Activated T-helper 1 cell treated with anti-CD3 and anti-CD28 coated beads, Interleukin-12 subunit alpha, Interleukin-12 subunit beta, Interleukin-2, Interleukin-4 antibody, amounts not matched to agents 30 ng/mL and 10 ng/mL and 1 ng/mL, durations not matched to agents 14 hours and 24 hours and 36 hours (primary cell): ENCODE measurements around the gene PARP12. TPM values are rescaled to one million over a fixed set of nuclear protein-coding genes. Genes with fewer than 3 reads are reported as not detected.

ENCODE experiments used
- DNase-seq: peaks from one replicate; pipeline ENCODE4 v3.0.0; 2021; ENCODE audit warnings: low spot score
- H3K27ac Mint-ChIP-seq: one replicate; pipeline ENCODE4 v1.8.0; 2021; ENCODE audit warnings: mild to moderate bottlenecking, mixed read lengths
- H3K27me3 Mint-ChIP-seq: one replicate; pipeline ENCODE4 v1.8.0; 2022; ENCODE audit warnings: mild to moderate bottlenecking, moderate library complexity, mixed read lengths; ENCODE audit not compliant: insufficient read depth
- H3K36me3 Mint-ChIP-seq: one replicate; pipeline ENCODE4 v1.8.0; 2021; ENCODE audit warnings: low read depth, mixed read lengths
- H3K4me1 Mint-ChIP-seq: one replicate; pipeline ENCODE4 v1.8.0; 2021; ENCODE audit warnings: low read depth, mixed read lengths
- H3K4me3 Mint-ChIP-seq: one replicate; pipeline ENCODE4 v1.8.0; 2021; ENCODE audit warnings: mild to moderate bottlenecking, moderate library complexity, mixed read lengths
- H3K9me3 Mint-ChIP-seq: one replicate; pipeline ENCODE4 v1.8.0; 2021; ENCODE audit warnings: mixed read lengths
- intact Hi-C: fragments of 100-400 bp; cut with micrococcal nuclease; formaldehyde crosslinking; loops from one replicate; pipeline ENCODE4 v1.15.1; 2024
- total RNA-seq: library from RNA; stranded (reverse); gene quantifications from 2 replicates; pipeline ENCODE4 v1.2.3, GENCODE V29; 2022

PARP12 gene
- total RNA-seq, 1 donor from 2014 or later, result 63.7 TPM

DNA sequence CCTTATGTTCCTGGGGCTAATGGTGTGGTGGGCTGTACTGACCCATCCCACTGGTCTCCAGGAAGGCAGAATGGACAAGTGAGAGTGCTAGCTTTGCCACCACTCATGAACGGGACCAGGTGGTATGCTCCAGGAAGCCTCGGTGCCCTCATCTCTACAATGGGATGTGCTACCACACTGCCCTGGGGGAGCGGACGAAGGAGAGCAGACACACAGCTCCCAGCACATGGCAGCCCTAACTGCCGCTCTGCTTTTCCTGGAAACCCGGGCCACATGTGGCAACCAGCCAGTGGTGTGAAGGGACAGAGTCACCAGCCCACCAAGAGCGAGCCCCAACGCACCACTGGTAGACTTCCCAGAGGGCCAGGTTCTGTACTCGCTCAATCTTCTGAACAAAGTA is 35.8 kb downstream of the PARP12 start:
- H3K36me3 Mint-ChIP-seq, result peaks cover 60% of the 10 kb centered on the region
- no peaks in the 10 kb centered on the region for H3K4me1 Mint-ChIP-seq
- DNase-seq, result no peak
- no peaks in the 10 kb centered on the region for H3K27me3 Mint-ChIP-seq
- H3K4me3 Mint-ChIP-seq, result no peak overlapping the region
- no peaks in the 10 kb centered on the region for H3K9me3 Mint-ChIP-seq
- H3K27ac Mint-ChIP-seq, result no peak overlapping the region
- intact Hi-C loops, result no loop called here

DNA sequence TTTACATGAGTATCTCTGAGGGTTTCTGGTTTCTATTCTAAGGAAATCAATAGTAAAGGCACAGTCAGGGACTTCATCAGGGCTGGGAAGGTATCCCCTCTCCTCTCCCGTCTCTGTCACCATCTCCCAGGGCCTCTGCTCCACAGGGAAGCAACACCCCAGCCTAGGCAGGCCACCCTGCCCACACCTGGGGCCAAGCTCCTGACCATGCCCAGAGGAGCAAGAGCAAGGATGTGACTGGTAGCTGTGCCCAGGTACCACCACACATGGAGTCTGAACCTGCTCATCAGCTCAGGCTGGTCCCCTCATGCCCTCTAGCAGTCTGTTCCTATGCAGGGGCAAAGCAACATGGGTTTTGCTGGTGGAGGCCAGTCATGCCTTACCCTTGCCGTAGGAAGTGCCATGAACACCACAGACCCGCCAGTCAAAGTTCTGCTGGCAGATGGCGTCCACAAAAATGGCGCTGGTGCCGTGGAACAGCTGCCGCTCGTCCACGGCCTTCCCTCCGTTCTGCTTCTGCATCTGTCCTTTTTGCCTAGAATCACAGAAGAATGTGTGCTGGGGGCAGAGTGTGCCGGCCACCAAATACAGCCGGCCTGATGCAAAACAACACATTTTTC is 36.8 kb downstream of the PARP12 start:
- no peak for DNase-seq
- Mint-ChIP-seq H3K36me3 (peaks cover 61% of the 10 kb centered on the region), H3K4me3 (no peak overlapping the region), H3K27ac (no peak overlapping the region), H3K9me3 (no peaks in the 10 kb centered on the region), H3K4me1 (no peaks in the 10 kb centered on the region), H3K27me3 (no peaks in the 10 kb centered on the region)
- intact Hi-C loops, result no loop called here

DNA sequence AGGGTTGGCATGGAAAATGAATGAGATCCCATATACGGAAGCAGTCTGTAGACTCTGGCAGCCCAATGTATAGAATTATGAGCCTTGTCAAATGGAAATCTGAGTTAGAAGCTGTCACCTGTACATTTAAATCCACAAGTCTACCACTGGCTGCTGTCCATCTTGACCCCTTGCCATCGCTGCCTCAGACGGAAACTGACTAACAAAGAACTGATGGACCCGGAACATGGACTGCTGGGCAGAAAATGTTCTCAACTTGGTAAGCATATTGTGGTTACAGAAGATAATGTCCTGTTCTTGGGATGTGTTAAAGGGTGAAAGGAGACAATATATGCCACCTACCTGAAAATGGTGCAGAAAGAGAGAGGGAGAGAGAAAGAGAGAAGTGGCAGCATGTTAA is 37.5 kb downstream of the PARP12 start:
- no peak overlapping the region for H3K4me3 Mint-ChIP-seq
- H3K36me3 Mint-ChIP-seq, result peaks cover 56% of the 10 kb centered on the region
- H3K27ac Mint-ChIP-seq, result no peak overlapping the region
- H3K4me1 Mint-ChIP-seq, result no peaks in the 10 kb centered on the region
- no peak for DNase-seq
- H3K9me3 Mint-ChIP-seq, result no peaks in the 10 kb centered on the region
- no peaks in the 10 kb centered on the region for H3K27me3 Mint-ChIP-seq
- intact Hi-C loops, result no loop called here

DNA sequence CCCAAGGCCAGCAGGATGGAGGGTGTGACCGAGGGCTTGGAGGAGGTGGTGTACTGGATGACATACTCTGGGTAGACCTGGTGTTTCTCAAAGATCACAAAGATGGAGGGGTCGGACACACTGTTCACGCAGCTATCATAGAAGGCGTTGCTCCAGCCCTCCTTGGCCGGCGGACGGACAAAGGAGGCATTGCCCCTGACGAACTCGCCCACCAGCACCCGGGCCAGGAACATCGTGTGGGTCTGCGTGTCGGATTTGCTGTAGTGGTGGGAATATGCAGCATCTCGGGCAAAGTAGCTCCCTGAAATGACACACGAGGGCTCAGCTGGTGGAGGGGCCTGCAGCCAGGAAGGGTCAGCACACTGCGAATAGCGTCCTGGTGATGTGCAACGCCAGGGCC is 38.2 kb downstream of the PARP12 start:
- no peak overlapping the region for H3K4me3 Mint-ChIP-seq
- no peaks in the 10 kb centered on the region for H3K4me1 Mint-ChIP-seq
- H3K9me3 Mint-ChIP-seq, result no peaks in the 10 kb centered on the region
- peaks cover 51% of the 10 kb centered on the region for H3K36me3 Mint-ChIP-seq
- H3K27ac Mint-ChIP-seq, result peak overlapping the region; percentile 44
- intact Hi-C loops, result no loop called here
- DNase-seq, result no peak
- H3K27me3 Mint-ChIP-seq, result no peaks in the 10 kb centered on the region

DNA sequence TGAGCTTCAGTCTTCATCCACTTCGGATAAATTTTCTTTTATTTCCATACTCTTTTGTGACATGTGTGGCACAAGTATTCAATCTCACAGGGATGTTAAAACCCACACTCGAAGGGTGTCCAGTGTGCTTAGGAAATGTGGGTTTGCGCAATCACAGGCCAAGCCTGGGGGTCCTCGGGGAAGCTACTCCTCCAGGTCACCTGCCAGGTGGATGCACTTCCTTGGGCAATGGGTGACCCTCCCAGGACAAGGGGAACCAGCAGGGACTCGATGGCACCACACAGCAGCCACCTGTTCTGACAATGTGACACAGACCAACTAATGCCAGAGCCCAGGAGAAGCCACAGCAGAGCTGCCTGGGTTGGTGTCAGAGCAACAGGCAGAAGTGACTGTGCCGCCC is 39.0 kb downstream of the PARP12 start:
- intact Hi-C loops, result no loop called here
- no peak overlapping the region for H3K4me3 Mint-ChIP-seq
- no peaks in the 10 kb centered on the region for H3K9me3 Mint-ChIP-seq
- H3K4me1 Mint-ChIP-seq, result no peaks in the 10 kb centered on the region
- H3K27ac Mint-ChIP-seq, result no peak overlapping the region
- H3K36me3 Mint-ChIP-seq, result peaks cover 49% of the 10 kb centered on the region
- no peaks in the 10 kb centered on the region for H3K27me3 Mint-ChIP-seq
- DNase-seq, result no peak

DNA sequence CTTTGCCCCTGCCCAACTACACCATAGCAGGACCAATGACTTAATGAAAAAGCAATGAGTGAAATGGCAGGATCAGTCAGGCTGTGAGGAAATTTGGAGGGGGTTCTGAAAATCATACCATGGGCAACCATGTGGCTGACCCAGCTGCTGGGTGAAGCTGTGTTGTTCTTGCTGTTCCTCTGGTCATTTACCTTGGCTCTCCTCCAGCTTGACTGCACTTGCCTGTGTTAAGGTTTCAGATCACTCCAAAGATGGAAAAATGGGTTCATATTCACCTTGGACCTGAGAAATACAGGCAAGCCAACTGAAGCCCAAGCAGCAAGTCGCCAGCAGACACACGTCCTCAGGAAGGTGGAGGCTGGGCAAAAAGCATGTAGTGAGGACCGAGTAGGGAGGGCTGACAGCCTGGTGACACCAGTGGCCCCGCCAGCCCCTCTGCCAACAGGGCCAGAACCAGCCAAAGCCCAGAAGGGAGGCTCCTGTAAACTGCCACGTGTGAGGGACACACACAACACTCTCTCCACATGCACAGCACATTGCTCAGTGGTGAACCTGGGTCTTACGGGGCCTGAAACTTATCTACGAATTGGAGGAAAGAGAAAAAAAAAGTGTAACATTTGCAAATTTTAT is 40.1 kb downstream of the PARP12 start:
- DNase-seq, result no peak
- H3K36me3 Mint-ChIP-seq, result peaks cover 43% of the 10 kb centered on the region
- H3K27ac Mint-ChIP-seq, result no peak overlapping the region
- H3K27me3 Mint-ChIP-seq, result no peaks in the 10 kb centered on the region
- H3K9me3 Mint-ChIP-seq, result no peaks in the 10 kb centered on the region
- intact Hi-C loops, result no loop called here
- H3K4me3 Mint-ChIP-seq, result no peak overlapping the region
- no peaks in the 10 kb centered on the region for H3K4me1 Mint-ChIP-seq

DNA sequence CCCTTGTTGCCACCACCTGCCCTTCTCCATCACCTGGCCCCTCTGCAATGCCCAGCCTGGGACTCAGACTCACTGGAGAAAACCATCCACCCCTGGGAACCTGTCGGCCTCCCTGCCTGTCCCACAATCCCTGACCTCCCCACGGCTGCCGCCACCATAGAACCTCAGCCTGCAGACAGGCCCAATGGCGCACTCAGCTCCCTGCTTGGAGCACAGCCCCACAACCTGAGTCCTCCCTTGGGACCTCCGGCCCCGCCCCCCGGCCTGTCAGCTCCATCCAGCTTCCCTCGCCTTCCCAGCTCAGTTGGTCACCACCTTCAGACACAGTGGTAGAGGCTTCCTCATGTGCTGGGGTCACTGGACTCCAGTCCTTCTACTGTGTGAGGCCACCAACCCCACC is 41.1 kb downstream of the PARP12 start:
- Mint-ChIP-seq H3K9me3 (no peaks in the 10 kb centered on the region), H3K4me3 (no peak overlapping the region), H3K36me3 (peaks cover 35% of the 10 kb centered on the region), H3K27me3 (no peaks in the 10 kb centered on the region), H3K27ac (no peak overlapping the region), H3K4me1 (no peaks in the 10 kb centered on the region)
- intact Hi-C loops, result no loop called here
- no peak for DNase-seq

DNA sequence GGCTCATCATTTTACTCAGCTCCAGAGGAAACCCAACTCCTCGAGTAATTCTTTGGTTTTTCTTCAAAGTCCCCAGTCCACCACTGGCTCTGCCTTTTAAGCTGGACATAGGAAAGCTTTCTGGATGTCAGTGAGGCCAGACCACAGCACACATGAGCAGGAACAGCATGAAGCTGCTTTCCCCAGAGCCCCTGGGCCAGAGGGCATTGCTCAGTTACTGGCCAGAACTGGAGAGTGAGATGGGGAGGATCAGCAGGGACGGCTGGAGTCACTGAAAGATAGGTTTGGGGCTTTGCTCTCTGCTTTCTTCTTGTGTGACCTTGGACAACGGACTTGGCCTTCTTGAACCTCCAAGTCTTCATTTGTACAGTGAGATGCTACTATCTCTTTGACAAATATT is 43.1 kb downstream of the PARP12 start:
- intact Hi-C loops, result no loop called here
- Mint-ChIP-seq H3K4me3 (no peak overlapping the region), H3K27me3 (no peaks in the 10 kb centered on the region)

DNA sequence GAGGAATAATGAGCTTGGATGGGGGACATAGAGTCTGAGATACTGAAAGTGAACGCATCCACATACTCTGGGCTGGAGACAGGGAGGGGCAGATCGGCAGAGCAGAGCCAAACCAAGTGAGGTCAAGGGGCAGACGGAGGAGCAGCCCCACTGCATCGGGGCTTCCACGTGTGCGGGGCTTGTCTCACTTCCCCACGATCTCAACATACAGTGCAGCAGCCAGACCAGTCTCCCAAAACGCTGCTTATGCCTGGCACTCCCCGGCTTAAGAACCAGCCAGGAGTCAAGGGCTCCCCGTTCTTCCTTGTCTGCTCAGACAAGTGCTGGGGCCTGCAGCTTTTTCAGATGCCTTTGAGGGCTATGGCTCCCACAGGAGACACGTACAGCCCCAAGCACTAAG is 43.6 kb downstream of the PARP12 start:
- no peak for DNase-seq
- no peaks in the 10 kb centered on the region for H3K9me3 Mint-ChIP-seq
- no peaks in the 10 kb centered on the region for H3K4me1 Mint-ChIP-seq
- no peak overlapping the region for H3K4me3 Mint-ChIP-seq
- H3K27me3 Mint-ChIP-seq, result no peaks in the 10 kb centered on the region
- H3K36me3 Mint-ChIP-seq, result peaks cover 23% of the 10 kb centered on the region
- intact Hi-C loops, result no loop called here
- no peak overlapping the region for H3K27ac Mint-ChIP-seq

More for the DNA sequence above, 43.1 kb downstream of the PARP12 start:
- no peaks in the 10 kb centered on the region for H3K4me1 Mint-ChIP-seq
- no peak for DNase-seq
- H3K27ac Mint-ChIP-seq, result no peak overlapping the region
- no peaks in the 10 kb centered on the region for H3K9me3 Mint-ChIP-seq
- peaks cover 28% of the 10 kb centered on the region for H3K36me3 Mint-ChIP-seq

DNA sequence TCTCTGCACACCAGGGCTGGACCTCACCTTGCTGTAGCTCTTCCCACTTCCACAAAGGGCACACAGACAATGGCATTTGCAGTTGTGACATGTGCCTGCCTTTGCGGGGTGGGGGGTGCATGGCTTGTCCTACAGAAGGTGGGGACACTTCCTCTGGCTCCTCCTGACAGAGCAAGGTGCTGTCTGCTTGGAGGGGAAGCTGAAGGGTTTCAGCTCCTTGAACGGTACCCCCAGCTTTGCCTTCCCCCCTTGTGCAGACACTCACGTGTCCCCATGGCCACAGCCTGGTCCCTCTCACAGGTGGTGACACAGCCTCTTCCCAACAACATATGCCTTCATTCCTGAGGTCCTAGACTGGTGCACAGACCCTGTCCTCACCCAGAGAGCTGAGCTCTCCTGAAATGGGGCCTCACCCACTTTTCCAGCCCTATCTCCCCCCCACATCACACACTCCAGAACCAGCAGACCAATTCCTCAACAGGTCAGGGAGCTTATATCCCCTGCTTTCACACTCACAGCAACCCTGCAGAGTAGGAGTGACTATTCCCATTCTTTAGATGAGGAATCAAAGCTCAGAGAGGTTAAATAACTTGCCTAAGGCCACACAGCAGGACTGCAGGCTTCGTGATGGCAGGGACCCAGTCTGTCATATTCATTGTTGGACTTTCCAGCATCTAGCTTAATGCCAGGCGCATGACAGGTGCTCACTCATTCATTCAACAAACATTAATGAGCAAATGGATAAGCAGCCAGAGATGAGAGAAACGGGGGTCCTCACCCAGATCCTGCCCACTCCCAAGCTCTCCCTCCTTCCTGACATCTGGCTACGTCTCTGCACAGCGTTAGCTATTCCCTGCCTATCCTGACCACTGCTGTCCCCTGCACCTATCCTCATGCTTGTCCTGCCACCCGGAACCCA is 44.4 kb downstream of the PARP12 start:
- H3K27ac Mint-ChIP-seq, result no peak overlapping the region
- DNase-seq, result no peak
- peaks cover 15% of the 10 kb centered on the region for H3K36me3 Mint-ChIP-seq
- no peaks in the 10 kb centered on the region for H3K4me1 Mint-ChIP-seq
- H3K4me3 Mint-ChIP-seq, result no peak overlapping the region
- no peaks in the 10 kb centered on the region for H3K9me3 Mint-ChIP-seq
- no peaks in the 10 kb centered on the region for H3K27me3 Mint-ChIP-seq
- intact Hi-C loops, result no loop called here

DNA sequence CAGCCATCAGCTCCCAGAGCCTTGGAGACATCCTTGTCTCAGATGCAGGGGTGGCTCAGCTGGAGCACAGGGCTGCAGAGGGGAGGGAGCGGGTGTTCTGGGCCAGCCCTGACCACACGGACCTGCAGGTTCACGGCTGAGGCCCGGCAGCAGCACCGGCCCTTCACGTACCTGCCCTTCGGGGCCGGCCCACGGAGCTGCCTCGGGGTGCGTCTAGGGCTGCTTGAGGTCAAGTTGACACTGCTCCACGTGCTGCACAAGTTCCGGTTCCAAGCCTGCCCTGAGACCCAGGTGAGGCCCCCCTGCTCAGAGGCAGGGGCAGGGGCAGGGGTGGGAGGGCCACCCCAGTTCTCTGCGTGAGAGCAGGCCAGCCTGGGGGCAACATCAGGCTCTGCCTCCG is 45.2 kb downstream of the PARP12 start:
- Mint-ChIP-seq H3K4me3 (no peak overlapping the region), H3K27ac (no peak overlapping the region), H3K4me1 (no peaks in the 10 kb centered on the region)

DNA sequence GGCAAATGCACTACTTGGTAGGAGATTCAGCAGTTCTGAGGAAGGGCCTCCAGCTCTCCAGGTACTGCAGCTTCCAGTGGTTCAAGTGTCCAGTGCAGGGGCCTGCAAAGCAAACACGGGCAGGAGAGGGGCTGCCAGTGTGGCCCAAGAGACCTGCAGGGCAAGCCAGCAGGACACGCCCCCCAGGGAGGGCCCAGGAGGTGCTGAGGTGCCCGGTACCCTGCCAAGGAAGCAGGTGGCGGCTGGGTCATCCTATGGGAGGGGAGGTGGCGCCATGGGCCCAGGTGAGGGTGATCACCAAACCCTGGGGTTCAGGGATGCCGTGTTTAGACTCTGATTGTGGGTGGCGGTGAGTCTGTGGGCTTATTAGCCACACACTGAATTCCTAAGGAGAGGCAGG is 45.7 kb downstream of the PARP12 start:
- DNase-seq, result no peak
- H3K27ac Mint-ChIP-seq, result no peak overlapping the region
- no peaks in the 10 kb centered on the region for H3K27me3 Mint-ChIP-seq
- peaks cover under 1% of the 10 kb centered on the region for H3K4me1 Mint-ChIP-seq
- H3K9me3 Mint-ChIP-seq, result no peaks in the 10 kb centered on the region
- intact Hi-C loops, result no loop called here
- no peak overlapping the region for H3K4me3 Mint-ChIP-seq
- H3K36me3 Mint-ChIP-seq, result peaks cover 5% of the 10 kb centered on the region

More for the DNA sequence above, 45.2 kb downstream of the PARP12 start:
- DNase-seq, result no peak
- no peaks in the 10 kb centered on the region for H3K27me3 Mint-ChIP-seq
- intact Hi-C loops, result no loop called here
- H3K36me3 Mint-ChIP-seq, result peaks cover 9% of the 10 kb centered on the region
- no peaks in the 10 kb centered on the region for H3K9me3 Mint-ChIP-seq

DNA sequence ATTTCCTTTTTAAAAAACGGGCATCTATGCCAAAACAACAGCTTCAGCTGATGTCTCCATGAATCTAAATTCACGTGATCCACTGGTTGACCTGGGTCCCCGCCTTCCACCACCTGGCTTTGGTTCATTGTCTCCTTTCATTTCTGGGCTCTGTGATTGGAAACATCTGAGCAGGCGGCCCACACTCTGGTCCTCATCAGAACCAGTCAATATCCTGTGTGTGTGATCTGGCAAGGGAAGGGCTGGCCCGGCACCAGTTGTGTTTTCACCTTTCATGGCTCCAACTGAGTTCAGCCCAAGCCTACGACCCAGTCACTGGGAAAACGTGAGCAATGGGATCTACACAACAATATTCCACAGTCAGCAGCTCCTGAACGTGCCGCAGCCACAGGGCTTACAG is 46.2 kb downstream of the PARP12 start:
- DNase-seq, result no peak
- Mint-ChIP-seq H3K27me3 (no peaks in the 10 kb centered on the region), H3K4me3 (no peak overlapping the region), H3K27ac (no peak overlapping the region), H3K36me3 (peaks cover under 1% of the 10 kb centered on the region), H3K9me3 (no peaks in the 10 kb centered on the region), H3K4me1 (peaks cover 4% of the 10 kb centered on the region)
- intact Hi-C loops, result no loop called here
